Mesendoderm (in vitro differentiated cells): ENCODE data around the gene PLA2G5.
"Not testable (repeated sequence)": the region's sequence is repeated elsewhere in the genome, so short reads cannot be mapped to it uniquely, and the experiment has no call there.

Source experiments
- DNase-seq: peaks from one replicate; pipeline ENCODE4 v3.0.0; 2013
- H2AK5ac ChIP-seq: 2 replicates; pipeline ENCODE4 v1.6.1; 2013; ENCODE audit warnings: low read length, inconsistent platforms
- H2BK120ac ChIP-seq: 2 replicates; pipeline ENCODE4 v1.6.1; 2013; ENCODE audit warnings: low read depth, mild to moderate bottlenecking, low read length, moderate library complexity, mixed read lengths
- H2BK15ac ChIP-seq: replicated peaks from 2 replicates; pipeline ENCODE4 v1.6.1; 2013; ENCODE audit warnings: low read depth, mild to moderate bottlenecking, moderate library complexity
- H2BK5ac ChIP-seq: 2 replicates; pipeline ENCODE4 v1.6.1; 2013; ENCODE audit warnings: low read length, inconsistent platforms
- H3K18ac ChIP-seq: 2 replicates; pipeline ENCODE4 v1.6.1; 2013; ENCODE audit warnings: mild to moderate bottlenecking, low read length, mixed read lengths
- H3K23ac ChIP-seq: one replicate; pipeline ENCODE4 v1.6.1; 2013; ENCODE audit warnings: low read length
- H3K27ac ChIP-seq: 2 replicates; pipeline ENCODE4 v1.5.1; 2013; ENCODE audit warnings: low read depth, mild to moderate bottlenecking, inconsistent platforms, low read length, moderate library complexity
- H3K27me3 ChIP-seq: 2 replicates; pipeline ENCODE4 v1.6.1; 2013; ENCODE audit warnings: low read length, control low read depth, mild to moderate bottlenecking, inconsistent platforms; ENCODE audit not compliant: insufficient read depth, poor library complexity
- H3K36me3 ChIP-seq: 2 replicates; pipeline ENCODE4 v1.6.1; 2013; ENCODE audit warnings: low read length, inconsistent platforms; ENCODE audit not compliant: control insufficient read depth, insufficient read depth
- H3K4ac ChIP-seq: one replicate; pipeline ENCODE4 v1.6.1; 2013; ENCODE audit warnings: low read depth, mild to moderate bottlenecking, low read length, moderate library complexity
- H3K4me1 ChIP-seq: 2 replicates; pipeline ENCODE4 v1.6.1; 2013; ENCODE audit warnings: low read depth, low read length, inconsistent platforms; ENCODE audit not compliant: control insufficient read depth
- H3K4me2 ChIP-seq: 2 replicates; pipeline ENCODE4 v1.6.1; 2013; ENCODE audit warnings: low read length
- H3K4me3 ChIP-seq: 2 replicates; pipeline ENCODE4 v1.5.1; 2013; ENCODE audit warnings: mild to moderate bottlenecking, low read length
- H3K56ac ChIP-seq: one replicate; pipeline ENCODE4 v1.6.1; 2013; ENCODE audit warnings: low read length
- H3K79me1 ChIP-seq: 2 replicates; pipeline ENCODE4 v1.6.1; 2013; ENCODE audit warnings: low read length, inconsistent platforms
- H3K79me2 ChIP-seq: 2 replicates; pipeline ENCODE4 v1.6.1; 2013; ENCODE audit warnings: mild to moderate bottlenecking, low read length; ENCODE audit not compliant: control insufficient read depth, insufficient read depth
- H3K9ac ChIP-seq: 2 replicates; pipeline ENCODE4 v1.6.1; 2013; ENCODE audit warnings: low read length, inconsistent platforms
- H4K5ac ChIP-seq: one replicate; pipeline ENCODE4 v1.6.1; 2013; ENCODE audit warnings: low read length
- H4K8ac ChIP-seq: one replicate; pipeline ENCODE4 v1.6.1; 2013; ENCODE audit warnings: low read depth, mild to moderate bottlenecking, control low read depth, low read length, moderate library complexity
- WGBS: extraction: QIAGEN DNeasy Blood & Tissue Kit; methylation state at CpG from one replicate; pipeline ENCODE4 v1.1.7; 2013; ENCODE audit warnings: low lambda C conversion rate, missing lambda C conversion rate; ENCODE audit not compliant: insufficient coverage; ENCODE audit errors: extremely low coverage; 5-methylcytosine and 5-hydroxymethylcytosine counted together

PLA2G5 gene

GRCh38 chr1:20124456-20125057 lies 54.6 kb downstream of the PLA2G5 start:
- Histone ChIP-seq H4K5ac (no peak overlapping the region), H2AK5ac (no peak overlapping the region), H3K23ac (no peak overlapping the region), H3K27ac (no peak overlapping the region), H2BK15ac (no peak overlapping the region), H4K8ac (no peak overlapping the region), H3K18ac (no peak overlapping the region), H2BK5ac (no peak overlapping the region), H3K56ac (no peak overlapping the region), H3K79me1 (no peaks in the 10 kb centered on the region), H3K4ac (no peak overlapping the region), H3K4me3 (no peak overlapping the region), H2BK120ac (no peak overlapping the region), H3K4me2 (no peak overlapping the region), H3K79me2 (no peaks in the 10 kb centered on the region), H3K9ac (no peak overlapping the region), H3K4me1 (no peaks in the 10 kb centered on the region), H3K27me3 (no peaks in the 10 kb centered on the region), H3K36me3 (no peaks in the 10 kb centered on the region)
- DNase-seq: no peak
- WGBS: no CpG with 5 or more reads among the region's 7 CpGs

- no peak overlapping the region for H2AK5ac ChIP-seq
- H4K8ac ChIP-seq: no peak overlapping the region
- no peak overlapping the region for H3K18ac ChIP-seq
- H3K79me2 ChIP-seq: no peaks in the 10 kb centered on the region
- DNase-seq: no peak
- H3K9ac ChIP-seq: no peak overlapping the region
- no peaks in the 10 kb centered on the region for H3K36me3 ChIP-seq
- no peak overlapping the region for H3K56ac ChIP-seq
- no peak overlapping the region for H4K5ac ChIP-seq
- H2BK15ac ChIP-seq: no peak overlapping the region
- no peak overlapping the region for H2BK5ac ChIP-seq
- no peak overlapping the region for H3K23ac ChIP-seq
- H3K27ac ChIP-seq: no peak overlapping the region
- H3K4me1 ChIP-seq: no peaks in the 10 kb centered on the region
- no peaks in the 10 kb centered on the region for H3K79me1 ChIP-seq
- no peak overlapping the region for H2BK120ac ChIP-seq
- no peak overlapping the region for H3K4me2 ChIP-seq
- no peak overlapping the region for H3K4me3 ChIP-seq
- no CpG with 5 or more reads among the region's 10 CpGs for WGBS
- no peak overlapping the region for H3K4ac ChIP-seq
- H3K27me3 ChIP-seq: no peaks in the 10 kb centered on the region
Observed at GRCh38 chr1:20125100-20125499, 55.1 kb downstream of the PLA2G5 start.

GRCh38 chr1:20126041-20126805 lies 56.2 kb downstream of the PLA2G5 start:
- no peak for DNase-seq
- Histone ChIP-seq H3K4ac (no peak overlapping the region), H3K18ac (no peak overlapping the region), H2BK15ac (no peak overlapping the region), H3K4me1 (no peaks in the 10 kb centered on the region), H2BK120ac (no peak overlapping the region), H3K23ac (no peak overlapping the region), H2BK5ac (no peak overlapping the region), H3K4me3 (no peak overlapping the region), H4K8ac (no peak overlapping the region), H3K27me3 (no peaks in the 10 kb centered on the region), H3K4me2 (no peak overlapping the region), H3K56ac (no peak overlapping the region), H4K5ac (no peak overlapping the region), H3K36me3 (no peaks in the 10 kb centered on the region), H3K79me1 (no peaks in the 10 kb centered on the region), H3K27ac (no peak overlapping the region), H3K9ac (no peak overlapping the region), H3K79me2 (no peaks in the 10 kb centered on the region), H2AK5ac (no peak overlapping the region)
- WGBS: no CpG with 5 or more reads among the region's 9 CpGs

- no CpG with 5 or more reads among the region's 10 CpGs for WGBS
- no peak overlapping the region for H3K27ac ChIP-seq
- no peak overlapping the region for H2BK15ac ChIP-seq
- no peak overlapping the region for H2BK120ac ChIP-seq
- no peak overlapping the region for H3K4me2 ChIP-seq
- no peak overlapping the region for H3K4ac ChIP-seq
- no peak overlapping the region for H4K8ac ChIP-seq
- H3K23ac ChIP-seq: no peak overlapping the region
- H3K27me3 ChIP-seq: no peaks in the 10 kb centered on the region
- H2BK5ac ChIP-seq: no peak overlapping the region
- H3K36me3 ChIP-seq: no peaks in the 10 kb centered on the region
- no peaks in the 10 kb centered on the region for H3K4me1 ChIP-seq
- H3K4me3 ChIP-seq: no peak overlapping the region
- no peaks in the 10 kb centered on the region for H3K79me1 ChIP-seq
- H3K18ac ChIP-seq: no peak overlapping the region
- no peak overlapping the region for H2AK5ac ChIP-seq
- no peaks in the 10 kb centered on the region for H3K79me2 ChIP-seq
- H4K5ac ChIP-seq: no peak overlapping the region
- no peak for DNase-seq
- no peak overlapping the region for H3K9ac ChIP-seq
- H3K56ac ChIP-seq: no peak overlapping the region
Observed at GRCh38 chr1:20126806-20127440, 56.9 kb downstream of the PLA2G5 start.

- WGBS: no CpG with 5 or more reads among the region's 3 CpGs
- not testable (repeated sequence) for H3K79me1 ChIP-seq, H3K4me2 ChIP-seq, H2BK15ac ChIP-seq, H3K9ac ChIP-seq, H2BK5ac ChIP-seq, H2BK120ac ChIP-seq, H3K18ac ChIP-seq, H4K8ac ChIP-seq, H3K4me3 ChIP-seq, H3K27ac ChIP-seq, H3K4ac ChIP-seq, H3K23ac ChIP-seq, H2AK5ac ChIP-seq, H3K56ac ChIP-seq, H4K5ac ChIP-seq, H3K79me2 ChIP-seq, H3K4me1 ChIP-seq, DNase-seq, H3K36me3 ChIP-seq, H3K27me3 ChIP-seq
Observed at GRCh38 chr1:20130518-20130917, 60.5 kb downstream of the PLA2G5 start.
